Measurements from ENCODE around the gene PDZRN4.
A peak's percentile ranks its signal among the peaks of the same experiment; 100 is the strongest.
"Not testable (repeated sequence)": the region's sequence is repeated elsewhere in the genome, so short reads cannot be mapped to it uniquely, and the experiment has no call there.

Gene PDZRN4

DNA sequence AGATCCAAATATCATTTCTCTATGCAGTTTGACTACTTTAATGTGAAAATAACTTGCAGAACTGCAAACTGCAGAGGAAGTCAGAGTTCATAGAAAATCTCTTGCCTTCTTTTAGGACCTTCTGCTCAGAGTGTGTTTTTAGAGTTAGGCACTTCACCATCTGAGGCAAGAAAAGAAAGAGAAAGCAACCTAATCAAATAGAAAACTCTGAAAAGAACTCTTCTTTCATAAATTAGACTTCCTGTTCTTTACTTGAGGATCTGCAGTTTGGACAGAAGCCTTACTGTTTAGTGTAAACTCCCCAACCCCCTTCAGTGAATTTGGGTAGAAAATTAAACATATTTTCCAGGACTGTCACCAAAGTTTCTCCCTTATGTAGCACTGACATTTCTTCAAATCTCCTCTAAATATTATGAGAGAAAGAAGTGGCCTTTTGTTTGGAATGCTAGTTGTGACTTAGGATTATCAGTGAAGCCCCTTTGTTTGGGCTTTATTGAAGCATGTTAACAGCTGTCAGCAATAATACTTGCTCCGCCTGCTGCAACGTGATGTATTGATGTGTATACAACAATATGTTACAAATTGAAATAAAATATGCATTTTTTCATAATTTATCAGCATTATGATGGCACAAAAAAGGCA lies 99.5 kb downstream of the PDZRN4 start:
- no peak for DNase-seq

DNA sequence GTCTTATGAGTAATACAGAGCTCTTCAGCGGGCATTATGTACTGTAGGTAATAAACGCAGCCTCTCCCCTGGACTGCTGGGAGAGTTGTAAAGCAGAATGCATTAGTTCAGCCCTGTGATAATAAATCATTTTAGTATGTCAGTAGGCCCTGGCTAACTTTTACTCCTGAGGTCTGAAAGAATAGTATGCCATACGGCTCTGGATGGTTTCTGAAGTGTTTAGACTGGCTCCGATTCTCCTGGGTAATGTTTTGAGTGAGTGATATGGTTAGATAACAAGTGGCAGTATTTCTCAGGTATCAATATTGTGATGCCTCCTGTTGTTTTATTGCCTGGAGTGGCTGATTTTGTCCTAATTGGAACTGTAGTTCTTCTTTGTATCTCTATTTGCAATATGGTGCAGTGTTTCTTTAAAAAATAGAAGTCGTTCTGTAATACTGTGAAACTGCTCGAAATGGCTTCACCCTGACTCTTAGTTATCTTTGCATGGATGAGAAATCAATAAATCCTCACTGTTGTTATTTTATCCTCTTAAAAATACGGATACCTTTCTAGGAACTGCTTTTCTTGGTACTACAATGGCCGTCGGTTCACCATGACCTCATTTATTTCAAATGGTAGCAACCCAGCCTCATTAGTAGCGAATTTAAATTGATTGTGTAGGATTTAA lies 100.2 kb downstream of the PDZRN4 start:
- DNase-seq = no peak

DNA sequence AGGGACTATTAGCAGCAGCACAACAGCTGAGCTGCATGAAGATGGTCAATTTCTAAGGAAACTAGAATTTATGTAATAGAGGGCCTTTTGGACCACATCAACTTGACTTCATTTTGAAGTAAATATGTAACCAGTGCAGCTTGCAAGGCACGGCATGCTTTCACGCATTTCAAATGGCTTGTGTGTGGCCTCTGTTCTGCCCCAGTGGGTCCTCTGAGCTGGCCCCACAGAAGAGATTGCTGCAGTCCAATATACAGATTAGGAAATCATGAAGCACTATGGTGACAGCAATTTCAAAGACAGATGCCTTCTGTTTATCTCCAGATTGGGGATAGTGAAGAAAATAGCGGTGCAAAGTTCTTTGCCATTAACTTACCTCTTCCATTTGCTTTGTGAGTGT lies 101.4 kb downstream of the PDZRN4 start:
- DNase-seq = no peak

DNA sequence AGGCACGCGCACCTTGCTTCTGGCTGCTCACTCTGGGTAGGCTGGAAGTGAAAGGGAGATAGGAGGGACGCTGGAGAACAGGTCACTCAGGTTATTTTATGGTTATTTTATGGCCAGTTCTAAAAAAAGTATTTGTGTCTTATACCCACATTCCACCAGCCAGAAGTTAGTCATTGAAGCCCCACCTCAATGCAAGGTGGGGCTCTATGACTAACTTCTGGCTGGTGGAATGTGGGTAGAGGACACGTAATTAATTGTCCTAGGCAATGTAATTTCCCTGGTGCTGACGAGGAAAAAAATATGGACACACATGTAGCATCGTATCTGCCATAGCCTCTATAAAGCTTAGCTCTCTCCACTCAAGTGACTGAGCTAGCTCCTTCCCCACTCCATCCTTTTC lies 104.9 kb downstream of the PDZRN4 start:
- DNase-seq = no peak

DNA sequence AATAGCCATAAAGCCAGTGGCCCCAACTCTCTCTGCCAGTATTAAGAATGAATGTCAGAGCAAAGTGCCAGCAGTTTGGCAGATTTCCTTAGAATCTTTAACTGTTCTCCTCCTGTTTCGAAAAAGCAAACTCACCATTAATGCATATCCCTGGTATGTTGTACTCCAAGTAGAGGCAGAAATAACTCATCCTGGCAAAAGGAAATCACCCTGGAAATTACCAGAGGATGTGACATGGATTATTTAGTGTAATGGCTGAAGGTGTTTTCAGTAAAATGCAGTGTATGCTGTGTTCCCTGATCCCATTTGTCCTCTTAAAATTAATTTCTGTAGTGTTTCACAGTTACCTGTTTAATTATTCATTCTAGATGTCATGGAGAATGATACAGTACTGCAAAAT lies 105.3 kb downstream of the PDZRN4 start:
- no peak for DNase-seq

DNA sequence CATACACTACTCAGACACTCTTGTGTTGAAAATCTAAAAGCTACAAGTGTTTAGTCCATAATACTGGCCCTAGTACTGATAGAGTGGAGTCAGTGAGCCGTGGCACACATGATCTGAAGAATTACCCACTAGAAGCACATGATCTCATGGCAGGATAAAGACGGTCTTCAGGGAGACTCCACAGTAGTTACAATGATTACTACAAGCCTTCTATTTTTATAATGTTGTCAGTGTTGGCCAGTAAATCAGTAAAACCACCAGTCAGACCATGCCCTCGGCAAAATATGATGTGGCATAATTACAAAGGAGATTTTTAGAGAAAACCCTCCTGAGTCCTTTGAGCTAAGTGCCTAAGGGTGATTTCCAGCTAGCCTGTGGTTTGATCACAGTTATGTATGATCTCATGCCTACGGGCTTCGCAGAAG lies 114.9 kb downstream of the PDZRN4 start:
- DNase-seq = peak; percentile 62

DNA sequence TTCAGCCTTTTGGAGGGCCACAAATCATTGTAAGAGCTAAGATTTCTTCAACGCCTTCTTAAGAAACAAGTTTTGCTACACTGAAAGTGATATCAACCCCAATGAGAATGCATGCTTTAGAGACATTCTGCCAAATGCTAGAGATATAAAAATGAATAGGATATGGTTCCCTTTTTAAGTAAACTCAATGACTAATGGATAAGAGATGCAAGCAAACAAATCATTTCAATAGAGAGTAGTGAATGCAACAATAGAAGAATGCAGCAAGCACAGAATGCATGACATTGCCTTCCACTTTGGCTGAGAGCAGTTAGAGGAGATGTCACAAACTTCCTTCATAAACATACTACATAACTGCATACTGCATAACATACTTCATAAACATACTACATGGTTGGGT lies 116.4 kb downstream of the PDZRN4 start:
- no peak for DNase-seq

DNA sequence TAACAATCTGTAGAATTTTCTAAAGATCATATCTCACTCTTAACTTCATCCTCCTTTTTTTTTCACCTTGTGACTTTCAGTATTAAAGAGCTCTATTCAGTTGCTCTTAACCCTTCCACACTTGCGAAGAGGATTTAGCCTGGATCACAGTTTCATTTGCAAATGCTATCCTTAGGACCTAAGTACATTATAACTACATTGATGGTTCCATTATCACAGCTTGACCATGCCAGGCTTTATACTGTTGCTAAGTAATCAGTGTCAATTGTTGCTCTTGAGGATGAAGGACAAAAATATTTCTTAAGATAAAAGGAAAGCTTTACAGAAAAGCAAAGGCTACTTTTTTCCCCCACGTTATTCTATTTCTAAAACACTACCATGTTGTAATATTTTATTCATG lies 122.2 kb downstream of the PDZRN4 start:
- no peak for DNase-seq

DNA sequence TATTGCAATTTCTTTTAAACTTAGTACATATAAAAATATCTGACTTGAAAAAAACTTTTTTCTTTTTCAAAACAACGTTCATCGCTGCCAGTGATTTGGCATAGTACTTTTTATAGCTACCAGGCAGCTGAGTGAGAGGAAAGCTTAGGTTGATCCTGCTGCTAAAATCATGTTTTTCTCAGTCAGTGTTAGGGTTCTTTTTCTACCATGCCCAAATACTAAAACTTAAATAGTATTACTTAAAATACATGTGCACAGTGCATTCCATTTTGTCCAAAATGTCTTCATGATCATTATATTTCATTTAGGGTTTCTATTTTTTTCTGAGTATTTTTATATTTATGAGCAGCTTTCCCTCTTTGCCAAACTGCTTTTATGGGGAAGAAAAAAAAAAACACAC lies 123.8 kb downstream of the PDZRN4 start:
- no peak for DNase-seq

DNA sequence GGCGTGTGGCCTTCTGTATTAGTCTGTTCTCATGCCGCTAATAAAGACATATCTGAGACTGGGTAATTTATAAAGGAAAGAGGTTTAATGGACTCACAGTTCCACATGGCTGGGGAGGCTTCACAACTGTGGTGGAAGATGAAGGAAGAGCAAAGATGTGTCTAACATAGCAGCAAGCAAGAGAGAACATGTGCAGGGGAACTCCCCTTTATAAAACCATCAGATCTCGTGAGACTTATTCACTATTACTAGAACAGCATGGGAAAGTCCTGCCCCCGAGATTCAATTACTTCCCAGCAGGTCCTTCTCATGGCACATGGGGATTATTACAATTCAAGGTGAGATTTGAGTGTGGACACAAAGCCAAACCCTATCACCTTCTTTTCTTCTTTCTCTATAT lies 124.3 kb downstream of the PDZRN4 start:
- not testable (repeated sequence) for DNase-seq

DNA sequence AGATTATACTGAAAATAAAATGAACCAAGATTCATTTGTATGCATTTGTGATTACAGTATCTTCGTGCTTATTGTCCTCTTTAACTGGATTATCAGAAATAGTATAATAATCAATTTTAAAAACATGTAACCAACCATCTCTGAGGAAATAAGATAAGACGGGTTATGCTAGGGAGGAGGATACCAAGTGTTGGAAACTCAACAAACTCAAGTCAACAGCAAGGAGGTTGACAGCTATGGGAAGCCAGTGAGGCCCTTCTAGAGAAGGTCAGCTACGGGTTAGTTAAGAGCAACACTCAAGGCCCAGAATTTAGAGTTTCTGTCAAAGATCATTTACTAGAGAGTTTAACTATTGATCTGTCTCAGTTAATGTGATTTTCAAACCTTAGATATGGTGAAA lies 137.2 kb downstream of the PDZRN4 start:
- no peak for DNase-seq

DNA sequence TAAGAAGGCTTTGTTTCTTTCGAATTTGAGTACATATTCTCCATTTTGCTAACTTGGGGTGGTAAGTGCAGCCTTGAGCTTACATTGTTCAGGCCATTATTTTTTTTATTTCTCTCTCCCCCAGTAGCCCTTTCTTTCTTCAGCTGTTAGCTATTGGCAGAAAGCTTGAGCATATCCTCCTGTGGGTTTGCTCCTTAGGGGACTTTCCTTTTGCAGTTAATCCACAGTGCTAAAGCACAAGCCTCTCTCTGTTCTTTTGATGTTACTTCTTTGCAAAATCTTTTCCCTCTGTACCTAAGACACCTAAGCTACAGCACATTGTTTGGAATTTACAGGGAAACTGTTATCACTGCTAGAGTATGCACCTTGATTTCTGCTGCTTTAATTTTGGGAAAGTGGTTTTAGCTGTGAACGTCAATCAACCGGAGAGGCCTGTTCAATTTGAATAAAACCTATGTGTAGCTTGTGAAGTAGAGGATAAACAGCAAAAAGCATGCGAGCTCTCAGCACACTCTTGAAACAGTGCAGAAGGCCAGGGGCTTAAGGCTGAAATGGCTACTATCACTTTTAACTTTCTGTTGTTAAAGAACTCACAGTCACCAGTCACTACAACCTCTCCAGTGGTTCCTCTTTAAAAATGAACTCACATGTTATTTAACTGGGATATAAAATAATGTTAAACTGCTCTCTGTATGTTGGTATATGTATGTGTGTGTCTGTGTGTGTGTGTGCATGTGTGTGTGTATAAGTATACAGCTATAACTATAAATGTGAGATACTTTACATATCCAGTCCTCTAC lies 139.2 kb downstream of the PDZRN4 start:
- no peak for DNase-seq

DNA sequence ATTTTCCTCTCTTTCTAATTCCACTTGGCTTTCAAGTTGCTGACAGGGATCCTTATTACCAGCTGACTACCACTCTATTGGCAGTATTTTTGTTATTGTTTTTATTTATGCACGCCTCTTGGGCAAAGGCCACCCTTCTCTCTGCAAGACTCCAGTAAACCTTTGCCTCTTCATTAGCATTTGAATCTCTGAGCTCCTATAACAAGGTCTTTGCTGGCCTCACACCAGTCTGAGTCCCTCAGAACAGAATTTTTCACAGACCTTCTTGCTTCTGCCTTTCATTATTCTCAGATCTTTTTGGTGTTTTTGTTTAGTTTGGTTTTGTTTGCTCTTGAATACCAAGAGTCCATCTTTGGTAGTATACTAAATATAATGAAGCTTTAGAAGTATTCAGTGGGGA lies 145.9 kb downstream of the PDZRN4 start:
- no peak for DNase-seq

DNA sequence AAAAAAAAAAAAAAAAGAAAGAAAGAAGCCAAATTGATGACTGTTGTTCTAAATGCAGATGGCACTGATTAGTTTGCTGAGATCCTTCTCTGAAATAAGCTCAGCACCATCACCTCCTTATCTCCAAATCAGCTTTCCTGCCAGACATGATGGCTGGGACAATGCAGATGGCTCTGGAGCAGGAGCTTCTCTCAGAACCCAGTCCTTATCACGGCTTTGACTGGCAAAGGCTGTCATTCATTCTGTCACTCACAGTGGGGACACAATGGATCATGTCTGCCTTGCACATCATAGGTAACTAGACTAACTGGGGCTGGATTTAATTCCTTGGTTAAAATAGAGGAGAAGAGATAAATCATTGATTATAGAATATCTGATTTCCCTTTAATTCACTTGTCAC lies 146.3 kb downstream of the PDZRN4 start:
- no peak for DNase-seq

DNA sequence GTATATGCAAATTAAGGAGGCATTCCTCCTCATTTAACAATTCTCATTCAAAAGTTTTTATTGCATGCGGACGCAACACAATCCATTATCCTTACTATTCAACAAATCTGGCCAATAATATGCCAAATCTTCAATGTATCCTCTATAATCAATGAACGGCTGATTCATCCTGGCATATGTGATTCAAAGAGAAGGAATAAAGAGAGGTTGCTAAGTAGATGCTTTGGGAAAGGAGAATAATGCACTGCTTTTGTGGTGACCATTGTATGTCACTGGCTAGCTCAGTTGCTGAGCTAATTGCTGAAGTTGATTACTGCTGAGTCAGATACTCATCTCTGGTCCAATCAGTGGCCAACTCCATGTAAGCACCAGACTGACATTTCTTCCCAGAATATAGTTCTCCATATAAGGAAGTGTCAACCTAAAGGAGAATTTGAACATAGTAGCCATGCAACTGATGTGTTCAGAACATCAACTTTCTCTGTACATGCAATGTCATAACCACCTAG lies 148.0 kb downstream of the PDZRN4 start:
- no peak for DNase-seq

DNA sequence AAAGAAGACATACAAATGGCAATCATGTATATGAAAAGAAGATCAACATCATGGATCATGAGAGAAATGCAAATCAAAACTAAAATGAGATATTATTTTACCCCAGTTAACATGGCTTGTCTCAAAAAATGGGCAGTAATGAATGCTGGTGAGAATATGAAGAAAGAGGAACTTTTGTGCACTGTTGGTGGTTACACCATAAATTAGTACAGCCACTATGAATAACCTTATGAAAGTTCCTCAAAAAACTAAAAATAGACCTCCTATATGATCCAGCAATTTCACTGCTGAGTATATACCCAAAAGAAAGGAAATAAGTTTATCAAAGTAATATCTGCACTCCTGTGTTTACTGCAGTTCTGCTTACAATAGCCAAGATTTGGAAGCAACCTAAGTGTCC lies 151.7 kb downstream of the PDZRN4 start:
- DNase-seq = no peak

DNA sequence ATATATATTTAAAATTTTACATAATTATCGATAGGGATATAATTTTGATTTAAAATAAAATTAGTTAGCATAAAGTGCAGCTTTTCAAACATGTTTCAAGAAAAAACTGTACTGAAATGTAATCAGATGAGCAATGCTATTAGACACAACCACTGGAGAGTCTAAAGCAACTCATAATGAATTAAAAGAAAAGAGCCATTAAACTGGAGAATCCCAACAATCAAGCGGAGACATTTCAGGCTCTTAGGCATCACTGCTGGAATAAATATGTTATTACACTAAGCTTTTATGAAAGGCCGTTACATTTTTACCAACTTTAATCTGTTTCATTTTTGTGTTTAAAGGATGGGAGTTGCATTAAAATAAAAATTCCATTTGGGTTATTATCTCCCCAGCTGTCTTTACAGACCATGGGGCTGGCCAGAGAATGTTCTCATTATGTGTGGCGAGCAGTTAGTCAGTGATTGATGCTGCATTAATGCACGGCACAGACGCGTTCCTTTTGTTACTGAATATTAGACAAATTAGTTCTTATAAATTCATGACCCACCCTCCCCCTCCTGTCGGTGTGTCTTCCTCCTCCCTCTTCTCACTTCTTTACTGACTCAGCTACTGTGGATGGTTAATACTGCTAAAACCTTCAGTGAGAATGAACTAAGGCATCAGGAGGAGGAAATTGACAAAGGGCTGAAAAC lies 156.8 kb downstream of the PDZRN4 start:
- DNase-seq = no peak

DNA sequence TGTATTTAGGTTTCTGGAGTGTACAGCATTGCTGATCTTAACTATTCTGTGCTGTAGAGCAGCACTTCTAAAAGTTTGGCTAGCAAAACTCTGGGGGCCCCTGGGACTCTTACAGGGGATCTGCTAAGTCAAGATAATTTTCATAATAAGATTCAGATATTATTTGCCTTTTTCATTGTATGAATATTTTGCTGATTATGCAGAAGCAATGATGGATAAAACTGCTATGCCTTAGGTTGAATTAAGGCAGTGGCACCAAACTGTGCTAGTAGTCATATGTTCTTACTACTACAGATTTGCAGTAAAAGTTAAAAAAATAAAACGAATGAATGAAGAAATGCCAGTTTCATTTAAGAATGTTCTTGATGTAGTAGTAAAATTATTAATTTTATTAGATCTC lies 160.1 kb downstream of the PDZRN4 start:
- no peak for DNase-seq

DNA sequence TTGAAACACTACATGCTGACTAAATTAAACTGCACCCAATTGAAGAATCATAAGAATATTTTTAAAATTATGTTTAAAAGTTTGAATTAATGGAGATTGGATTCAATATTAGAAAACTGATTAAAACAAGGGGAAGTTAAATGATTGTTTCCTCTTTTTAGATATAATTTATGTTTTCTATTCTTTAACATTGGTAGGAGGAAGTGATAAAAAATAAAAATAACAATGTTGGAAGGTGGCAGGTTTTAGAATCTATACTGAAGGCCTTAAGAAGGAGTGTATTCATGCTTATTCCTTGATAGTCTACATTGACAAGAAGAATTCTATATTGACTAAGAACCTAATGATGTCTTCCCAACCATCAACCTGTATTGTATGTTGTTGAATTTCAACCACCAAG lies 168.1 kb downstream of the PDZRN4 start:
- no peak for DNase-seq

DNA sequence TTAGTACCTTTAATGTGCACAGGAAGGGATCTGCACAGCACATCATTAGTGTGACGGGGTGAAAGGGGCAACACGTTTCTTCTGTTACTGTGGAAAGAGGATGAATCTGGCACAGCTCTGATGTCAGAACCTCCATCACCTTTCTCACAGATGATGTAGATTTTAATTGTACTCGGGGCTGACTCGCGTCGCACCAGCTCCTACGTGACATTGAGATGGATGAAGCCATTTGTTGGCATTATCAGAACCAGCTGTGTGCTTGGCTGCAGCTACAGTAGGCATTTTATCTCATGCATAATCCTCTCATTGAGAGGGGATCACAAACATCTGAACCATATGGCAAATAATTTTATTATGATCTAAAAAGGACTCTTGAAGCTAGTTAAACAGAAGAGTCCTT lies 173.6 kb downstream of the PDZRN4 start:
- no peak for DNase-seq

DNA sequence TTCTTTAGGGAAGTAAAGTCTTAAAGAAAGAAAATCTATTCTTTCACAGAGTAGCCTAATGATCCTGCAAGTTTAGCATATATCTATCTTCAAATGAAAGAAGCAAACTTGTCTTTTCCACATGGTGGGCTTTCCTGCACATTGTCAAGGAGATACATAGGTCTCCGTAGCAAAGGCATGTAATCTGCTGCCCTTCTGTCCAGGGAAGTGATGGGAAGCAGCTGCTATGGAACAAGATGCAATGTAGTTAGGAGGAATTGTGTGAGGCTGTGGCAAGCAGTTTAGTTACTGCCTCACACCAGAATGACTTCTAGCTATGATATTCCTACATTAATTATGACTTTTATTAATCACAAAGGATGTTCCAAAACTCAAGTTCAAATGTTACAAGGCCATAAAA lies 174.4 kb downstream of the PDZRN4 start:
- DNase-seq = no peak

DNA sequence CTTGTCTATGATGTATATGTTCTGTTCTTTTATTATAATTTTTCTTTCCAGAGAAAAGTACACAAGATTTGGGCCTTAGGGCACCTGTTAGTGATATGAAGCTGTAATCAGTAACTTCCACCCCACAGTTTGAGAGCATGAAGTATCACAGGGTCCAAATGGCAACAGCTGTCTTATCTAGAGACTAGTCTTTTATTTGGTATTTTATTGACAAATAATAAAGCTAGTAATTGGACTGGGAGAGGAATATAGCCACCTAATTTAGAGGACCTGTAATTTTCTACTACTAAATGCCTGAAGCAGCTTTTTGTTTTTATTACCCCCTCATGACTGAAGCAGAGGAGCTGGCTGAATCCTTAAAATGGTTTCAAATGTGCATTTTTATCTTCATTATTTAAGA lies 174.8 kb downstream of the PDZRN4 start:
- no peak for DNase-seq

DNA sequence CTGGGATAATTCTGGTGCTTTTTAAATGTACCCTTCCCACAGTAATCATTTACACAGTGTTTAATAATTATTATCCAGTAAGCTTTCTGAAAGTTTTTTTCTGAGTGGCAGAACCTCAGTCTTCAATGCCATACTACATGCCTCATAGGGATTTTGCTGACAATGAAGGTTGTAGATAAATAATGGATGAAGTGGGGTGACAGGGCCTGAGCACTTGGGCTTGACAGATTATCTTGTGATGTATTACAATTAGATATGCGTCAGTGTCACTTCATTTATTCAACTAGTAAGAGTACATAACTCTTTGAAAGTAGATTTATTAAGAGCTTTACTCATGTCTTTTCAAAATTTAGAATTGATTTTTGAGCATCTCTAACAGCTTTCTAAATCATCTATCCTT lies 176.1 kb downstream of the PDZRN4 start:
- DNase-seq = no peak
